SK-N-SH (cell line): Measurements from ENCODE around the gene EVA1B.

ENCODE experiments used
- CTCF ChIP-seq: fragments of 200-600 bp; sonication (generic); IDR thresholded peaks from 2 replicates; pipeline ENCODE4 v1.6.1; 2017; ENCODE audit warnings: antibody characterized with exemption, mild to moderate bottlenecking, moderate library complexity
- GATA2 ChIP-seq: sonication (generic); formaldehyde crosslinking; IDR thresholded peaks from 2 replicates; pipeline ENCODE4 v1.5.0; 2020; ENCODE audit warnings: mild to moderate bottlenecking, missing genetic modification reagents

GRCh38 chr1:36301220-36301619, 22.2 kb downstream of the EVA1B start:
- TF ChIP-seq CTCF, result no peak
- no peak for TF ChIP-seq GATA2 (CRISPR knock-in tag)
